ENCODE measurements around the gene NANOS2. TPM values are rescaled to one million over a fixed set of nuclear protein-coding genes. Genes with fewer than 3 reads are reported as not detected.

The NANOS2 gene
- total and polyA plus RNA-seq, 2 donors from 2014 or later = not detected

- Histone ChIP-seq H3K27me3 (ENCODE audit: control insufficient read depth, insufficient read depth, low read length) (no peaks in the 10 kb centered on the region), H3K4me1 (ENCODE audit: control insufficient read depth in 2 of 3, insufficient read depth in 2 of 3, low read depth in 1 of 3, low read length in 3 of 3) (peaks cover 0 to 8% (median 0%) of the 10 kb centered on the region in 3 donors), H3K9ac (ENCODE audit: low read length in 3 of 3) (peak overlapping the region in 1 of 3 donors; percentile 46), H3K36me3 (ENCODE audit: control insufficient read depth in 2 of 3, insufficient read depth in 3 of 3, low read length in 3 of 3) (no peaks in the 10 kb centered on the region), H3K27ac (ENCODE audit: low read depth in 2 of 2, low read length in 2 of 2) (peak overlapping the region; percentile 32 to 37), H3K4me3 (ENCODE audit: low read length in 3 of 3) (no peak overlapping the region), H3K9me3 (ENCODE audit: control insufficient read depth in 2 of 3, insufficient read depth in 1 of 3, low read length in 3 of 3) (no peaks in the 10 kb centered on the region)
- DNase-seq (peak; percentile 56 to 89 (median 72)), FAIRE-seq (no peak)
- intact Hi-C loops (cut with DNase I) = no loop called here
- TF ChIP-seq CTCF (IDR thresholded peaks at IDR 0.05; ENCODE audit: borderline replicate concordance, extremely low read depth, insufficient read depth) = no peak
These were observed 38.0 kb downstream of the NANOS2 start for GRCh38 chr19:45876411-45877197.

- Histone ChIP-seq H3K9ac (ENCODE audit: low read length in 3 of 3) (peak overlapping the region in 1 of 3 donors; percentile 46), H3K27me3 (ENCODE audit: control insufficient read depth, insufficient read depth, low read length) (no peaks in the 10 kb centered on the region), H3K9me3 (ENCODE audit: control insufficient read depth in 2 of 3, insufficient read depth in 1 of 3, low read length in 3 of 3) (no peaks in the 10 kb centered on the region), H3K4me3 (ENCODE audit: low read length in 3 of 3) (no peak overlapping the region), H3K4me1 (ENCODE audit: control insufficient read depth in 2 of 3, insufficient read depth in 2 of 3, low read depth in 1 of 3, low read length in 3 of 3) (peaks cover 0 to 6% (median 0%) of the 10 kb centered on the region in 3 donors), H3K36me3 (ENCODE audit: control insufficient read depth in 2 of 3, insufficient read depth in 3 of 3, low read length in 3 of 3) (no peaks in the 10 kb centered on the region), H3K27ac (ENCODE audit: low read depth in 2 of 2, low read length in 2 of 2) (peak overlapping the region in 1 of 2 donors; percentile 32)
- DNase-seq (no peak), FAIRE-seq (no peak)
- no peak for TF ChIP-seq CTCF (IDR thresholded peaks at IDR 0.05; ENCODE audit: borderline replicate concordance, extremely low read depth, insufficient read depth)
- intact Hi-C loops (cut with DNase I) = no loop called here
These were observed 38.5 kb downstream of the NANOS2 start for GRCh38 chr19:45876161-45876410.

DNA sequence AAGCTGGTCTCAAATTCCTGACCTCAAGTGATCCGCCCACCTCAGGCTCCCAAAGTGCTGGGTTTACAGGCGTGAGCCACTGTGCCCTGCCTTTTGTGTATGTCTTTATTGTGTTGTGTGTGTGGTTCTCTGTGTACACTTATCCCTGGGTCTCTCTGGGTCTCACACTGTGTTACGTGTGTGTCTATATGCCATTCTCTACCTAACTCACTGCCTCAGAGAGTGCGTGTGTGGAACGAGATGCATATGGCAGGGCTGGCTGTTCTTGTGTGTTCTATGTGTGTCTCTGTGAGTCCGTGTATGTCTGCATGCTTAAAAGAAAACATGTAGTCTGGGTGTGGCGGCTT is 40.0 kb downstream of the NANOS2 start:
- intact Hi-C loops (cut with DNase I) = no loop called here
- Histone ChIP-seq H3K36me3 (ENCODE audit: control insufficient read depth in 2 of 3, insufficient read depth in 3 of 3, low read length in 3 of 3) (no peaks in the 10 kb centered on the region), H3K9ac (ENCODE audit: low read length in 3 of 3) (no peak overlapping the region), H3K9me3 (ENCODE audit: control insufficient read depth in 2 of 3, insufficient read depth in 1 of 3, low read length in 3 of 3) (no peaks in the 10 kb centered on the region), H3K27me3 (ENCODE audit: control insufficient read depth, insufficient read depth, low read length) (no peaks in the 10 kb centered on the region), H3K27ac (ENCODE audit: low read depth in 2 of 2, low read length in 2 of 2) (no peak overlapping the region), H3K4me1 (ENCODE audit: control insufficient read depth in 2 of 3, insufficient read depth in 2 of 3, low read depth in 1 of 3, low read length in 3 of 3) (peaks cover 0 to 5% (median 0%) of the 10 kb centered on the region in 3 donors), H3K4me3 (ENCODE audit: low read length in 3 of 3) (no peak overlapping the region)
- FAIRE-seq (no peak), DNase-seq (no peak)
- TF ChIP-seq CTCF (IDR thresholded peaks at IDR 0.05; ENCODE audit: borderline replicate concordance, extremely low read depth, insufficient read depth) = no peak
